HCT116 (cell line): ENCODE measurements around the gene CELSR3.

ENCODE experiments used
- CTCF ChIP-seq, 3 experiments: fragments of 200-600 bp in 1 of 3; sonication (generic) in 1 of 3; IDR thresholded peaks in 2 of 3; conservative IDR thresholded peaks in 1 of 3; 2 replicates each; pipeline ENCODE4 v1.5.1; 2012 to 2017; ENCODE audit warnings: low read depth in 2 of 3, low read length in 2 of 3, antibody characterized with exemption in 1 of 3, borderline replicate concordance in 1 of 3, control low read depth in 1 of 3, mild to moderate bottlenecking in 1 of 3, mixed read lengths in 1 of 3, mixed run types in 1 of 3, moderate library complexity in 1 of 3; ENCODE audit not compliant: insufficient read depth in 1 of 3
- EZH2 ChIP-seq: fragments of 200-600 bp; sonication (generic); IDR thresholded peaks from 2 replicates; pipeline ENCODE4 v1.6.1; 2017; ENCODE audit warnings: antibody characterized with exemption, mixed run types
- EZH2phosphoT487 ChIP-seq: fragments of 200-600 bp; IDR thresholded peaks from 2 replicates; pipeline ENCODE4 v1.6.1; 2018; ENCODE audit warnings: antibody characterized with exemption, borderline replicate concordance
- JUND ChIP-seq: IDR thresholded peaks from 2 replicates; pipeline ENCODE4 v1.6.1; 2012
- POLR2A ChIP-seq: IDR thresholded peaks from 2 replicates; pipeline ENCODE4 v1.7.0; 2011; ENCODE audit warnings: borderline replicate concordance; ENCODE audit not compliant: insufficient read depth, insufficient read length; ENCODE audit errors: extremely low read depth
- POLR2AphosphoS5 ChIP-seq: IDR thresholded peaks from 2 replicates; pipeline ENCODE4 v1.6.1; 2011; ENCODE audit warnings: mild to moderate bottlenecking, low read depth, low read length, moderate library complexity
- REST ChIP-seq: IDR thresholded peaks from 2 replicates; pipeline ENCODE4 v1.6.1; 2012; ENCODE audit warnings: low read depth
- SP1 ChIP-seq: IDR thresholded peaks from 2 replicates; pipeline ENCODE4 v1.6.1; 2012; ENCODE audit warnings: low read depth

- TF ChIP-seq EZH2phosphoT487 (no peak), CTCF (IDR thresholded peaks at IDR 0.05 in 2 of 3, conservative IDR thresholded peaks at IDR 0.05 in 1 of 3; ENCODE audit: borderline replicate concordance in 1 of 3, insufficient read depth in 1 of 3, low read depth in 2 of 3, low read length in 2 of 3) (no peak), POLR2A (no peak), SP1 (0 out of 2 replicates have a peak, but pooled peaks have one; percentile 14), REST (no peak), POLR2AphosphoS5 (no peak), JUND (0 out of 2 replicates have a peak, but pooled peaks have one; percentile 16), EZH2 (no peak)
Measured at GRCh38 chr3:48694610-48695392, 32.1 kb upstream of the CELSR3 start.
